ENCODE measurements around the gene FOXK1. TPM values are rescaled to one million over a fixed set of nuclear protein-coding genes. Genes with fewer than 3 reads are reported as not detected.
"Not testable (repeated sequence)": the region's sequence is repeated elsewhere in the genome, so short reads cannot be mapped to it uniquely, and the experiment has no call there.

The FOXK1 gene
- total RNA-seq, 1 donor from 2014 or later, result 53.6 TPM

DNA sequence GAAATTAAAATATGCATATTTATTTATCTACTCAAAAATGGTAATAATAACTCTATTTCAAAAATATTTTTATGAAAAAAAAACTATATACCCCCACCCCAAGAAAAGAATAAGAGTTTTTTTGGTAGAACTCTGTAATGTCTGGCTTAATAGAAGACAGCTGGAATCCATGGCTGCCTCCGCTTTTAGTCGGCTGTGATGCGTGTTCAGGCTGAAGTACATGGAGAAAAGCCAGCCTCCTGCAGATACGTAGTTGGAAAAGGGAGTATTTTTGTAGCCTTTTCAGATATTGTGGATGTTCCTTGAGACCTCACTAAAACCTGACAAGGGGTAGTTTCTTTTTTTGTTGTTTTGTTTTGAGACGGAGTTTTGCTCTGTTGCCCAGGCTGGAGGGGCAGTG is 10.0 kb downstream of the FOXK1 start:
- Histone ChIP-seq H3K27ac (ENCODE audit: low read depth, low read length) (no peak overlapping the region), H3K27me3 (ENCODE audit: insufficient read depth, low read length) (no peaks in the 10 kb centered on the region), H3K4me2 (ENCODE audit: low read length) (no peak overlapping the region), H3K36me3 (ENCODE audit: insufficient read depth, low read length) (no peaks in the 10 kb centered on the region), H2AFZ (ENCODE audit: low read depth, low read length) (no peak overlapping the region), H4K20me1 (ENCODE audit: insufficient read depth, low read length) (peaks cover 77% of the 10 kb centered on the region), H3K79me2 (ENCODE audit: insufficient read depth, low read length) (peaks cover 99% of the 10 kb centered on the region), H3K9ac (ENCODE audit: low read length) (no peak overlapping the region), H3K4me3 (ENCODE audit: insufficient read depth, low read depth, low read length) (no peak overlapping the region), H3K9me3 (ENCODE audit: insufficient read depth, low read depth, low read length) (no peaks in the 10 kb centered on the region), H3K4me1 (ENCODE audit: insufficient read depth, low read length) (peaks cover 15% of the 10 kb centered on the region)
- TF ChIP-seq, protein P1, sequence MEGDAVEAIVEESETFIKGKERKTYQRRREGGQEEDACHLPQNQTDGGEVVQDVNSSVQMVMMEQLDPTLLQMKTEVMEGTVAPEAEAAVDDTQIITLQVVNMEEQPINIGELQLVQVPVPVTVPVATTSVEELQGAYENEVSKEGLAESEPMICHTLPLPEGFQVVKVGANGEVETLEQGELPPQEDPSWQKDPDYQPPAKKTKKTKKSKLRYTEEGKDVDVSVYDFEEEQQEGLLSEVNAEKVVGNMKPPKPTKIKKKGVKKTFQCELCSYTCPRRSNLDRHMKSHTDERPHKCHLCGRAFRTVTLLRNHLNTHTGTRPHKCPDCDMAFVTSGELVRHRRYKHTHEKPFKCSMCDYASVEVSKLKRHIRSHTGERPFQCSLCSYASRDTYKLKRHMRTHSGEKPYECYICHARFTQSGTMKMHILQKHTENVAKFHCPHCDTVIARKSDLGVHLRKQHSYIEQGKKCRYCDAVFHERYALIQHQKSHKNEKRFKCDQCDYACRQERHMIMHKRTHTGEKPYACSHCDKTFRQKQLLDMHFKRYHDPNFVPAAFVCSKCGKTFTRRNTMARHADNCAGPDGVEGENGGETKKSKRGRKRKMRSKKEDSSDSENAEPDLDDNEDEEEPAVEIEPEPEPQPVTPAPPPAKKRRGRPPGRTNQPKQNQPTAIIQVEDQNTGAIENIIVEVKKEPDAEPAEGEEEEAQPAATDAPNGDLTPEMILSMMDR (IDR thresholded peaks at IDR 0.05; ENCODE audit: insufficient read depth, low read depth, low read length), result no peak
- DNase-seq (ENCODE audit: low read depth) (no peak), FAIRE-seq (no peak)
- H3K36me3 Mint-ChIP-seq (ENCODE audit: low read depth, unreplicated experiment), result peaks cover 11% of the 10 kb centered on the region
- no peaks in the 10 kb centered on the region for H3K27me3 Mint-ChIP-seq (ENCODE audit: low read depth, unreplicated experiment)
- no peak overlapping the region for H3K27ac Mint-ChIP-seq (ENCODE audit: unreplicated experiment)
- H3K9me3 Mint-ChIP-seq (ENCODE audit: unreplicated experiment), result no peaks in the 10 kb centered on the region
- no peak overlapping the region for H3K4me3 Mint-ChIP-seq (ENCODE audit: unreplicated experiment)
- H3K4me1 Mint-ChIP-seq (ENCODE audit: low read depth, unreplicated experiment), result peaks cover 26% of the 10 kb centered on the region

DNA sequence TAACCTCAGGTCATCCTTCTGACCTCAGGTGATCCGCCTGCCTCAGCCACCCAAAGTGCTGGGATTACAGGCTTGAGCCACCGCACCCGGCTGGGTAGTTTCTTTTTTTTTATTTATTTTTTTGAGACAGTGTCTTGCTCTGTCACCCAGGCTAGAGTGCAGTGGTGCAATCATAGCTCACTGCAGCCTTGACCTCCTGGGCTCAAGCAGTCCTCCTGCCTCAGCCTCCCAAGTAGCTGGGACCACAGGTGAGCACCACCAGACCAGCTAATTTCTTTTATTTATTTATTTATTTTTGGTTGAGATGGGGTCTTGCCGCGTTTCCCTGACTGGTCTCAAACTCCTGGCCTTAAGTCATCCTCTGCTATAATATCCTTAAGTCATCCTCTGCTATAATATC is 10.5 kb downstream of the FOXK1 start:
- not testable (repeated sequence) for H3K4me3 Mint-ChIP-seq (ENCODE audit: unreplicated experiment); H3K27me3 ChIP-seq (ENCODE audit: insufficient read depth, low read length); H3K9ac ChIP-seq (ENCODE audit: low read length); H3K9me3 Mint-ChIP-seq (ENCODE audit: unreplicated experiment); H3K27me3 Mint-ChIP-seq (ENCODE audit: low read depth, unreplicated experiment); H2AFZ ChIP-seq (ENCODE audit: low read depth, low read length); H3K9me3 ChIP-seq (ENCODE audit: insufficient read depth, low read depth, low read length); H3K4me3 ChIP-seq (ENCODE audit: insufficient read depth, low read depth, low read length); H3K36me3 ChIP-seq (ENCODE audit: insufficient read depth, low read length); DNase-seq (ENCODE audit: low read depth); H3K4me2 ChIP-seq (ENCODE audit: low read length); FAIRE-seq; H3K27ac Mint-ChIP-seq (ENCODE audit: unreplicated experiment); H3K27ac ChIP-seq (ENCODE audit: low read depth, low read length)
- H4K20me1 ChIP-seq (ENCODE audit: insufficient read depth, low read length), result peaks cover 76% of the 10 kb centered on the region
- peaks cover 15% of the 10 kb centered on the region for H3K4me1 ChIP-seq (ENCODE audit: insufficient read depth, low read length)
- H3K36me3 Mint-ChIP-seq (ENCODE audit: low read depth, unreplicated experiment), result peaks cover 11% of the 10 kb centered on the region
- H3K79me2 ChIP-seq (ENCODE audit: insufficient read depth, low read length), result peaks cover 99% of the 10 kb centered on the region
- peaks cover 26% of the 10 kb centered on the region for H3K4me1 Mint-ChIP-seq (ENCODE audit: low read depth, unreplicated experiment)

DNA sequence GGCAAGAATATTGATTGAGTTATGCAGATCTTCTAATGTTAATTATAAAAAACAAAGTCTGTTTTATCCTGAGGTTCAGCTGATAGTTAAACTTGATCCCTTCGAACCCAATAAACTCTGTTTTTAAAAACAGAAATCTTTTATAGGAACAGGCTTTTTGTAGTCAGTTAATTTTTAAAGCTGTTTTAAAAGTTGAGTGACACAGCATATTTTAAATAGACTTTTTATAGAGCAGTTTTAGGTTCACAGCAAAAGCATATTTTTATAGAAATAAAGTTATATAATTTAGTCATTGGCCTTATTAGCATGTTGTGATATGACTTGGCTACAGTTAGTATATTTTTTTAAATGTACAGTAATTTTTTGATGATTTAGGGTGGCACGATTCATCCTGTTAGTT is 11.1 kb downstream of the FOXK1 start:
- Mint-ChIP-seq H3K27me3 (ENCODE audit: low read depth, unreplicated experiment) (no peaks in the 10 kb centered on the region), H3K4me1 (ENCODE audit: low read depth, unreplicated experiment) (peaks cover 26% of the 10 kb centered on the region), H3K9me3 (ENCODE audit: unreplicated experiment) (no peaks in the 10 kb centered on the region), H3K36me3 (ENCODE audit: low read depth, unreplicated experiment) (peaks cover 11% of the 10 kb centered on the region), H3K4me3 (ENCODE audit: unreplicated experiment) (no peak overlapping the region), H3K27ac (ENCODE audit: unreplicated experiment) (no peak overlapping the region)
- Histone ChIP-seq H3K36me3 (ENCODE audit: insufficient read depth, low read length) (no peaks in the 10 kb centered on the region), H3K79me2 (ENCODE audit: insufficient read depth, low read length) (peaks cover 99% of the 10 kb centered on the region), H3K9ac (ENCODE audit: low read length) (no peak overlapping the region), H3K4me3 (ENCODE audit: insufficient read depth, low read depth, low read length) (no peak overlapping the region), H3K4me2 (ENCODE audit: low read length) (no peak overlapping the region), H3K9me3 (ENCODE audit: insufficient read depth, low read depth, low read length) (no peaks in the 10 kb centered on the region), H4K20me1 (ENCODE audit: insufficient read depth, low read length) (peaks cover 73% of the 10 kb centered on the region), H3K27ac (ENCODE audit: low read depth, low read length) (no peak overlapping the region), H3K4me1 (ENCODE audit: insufficient read depth, low read length) (peaks cover 15% of the 10 kb centered on the region), H3K27me3 (ENCODE audit: insufficient read depth, low read length) (no peaks in the 10 kb centered on the region), H2AFZ (ENCODE audit: low read depth, low read length) (no peak overlapping the region)
- TF ChIP-seq EZH2 (IDR thresholded peaks at IDR 0.05; ENCODE audit: insufficient read depth, low read length), result no peak
- TF ChIP-seq, protein P1 (IDR thresholded peaks at IDR 0.05; ENCODE audit: insufficient read depth, low read depth, low read length), result no peak
- FAIRE-seq (no peak), DNase-seq (ENCODE audit: low read depth) (no peak)
